CD4-positive, alpha-beta T cell (primary cell): ENCODE data around the gene EPC2. TPM values are rescaled to one million over a fixed set of nuclear protein-coding genes. Genes with fewer than 3 reads are reported as not detected.

Experiments used
- ATAC-seq: fragments of 200-7000 bp; cut with Tn5 transposase; one replicate; pipeline ENCODE4 v1.10.0; 2022; ENCODE audit warnings: mild to moderate bottlenecking; ENCODE audit not compliant: poor library complexity
- CTCF ChIA-PET: fragments of 350-600 bp; sonication (Branson Sonifier 250); formaldehyde crosslinking; loops from one replicate; lab custom pipeline; 2021; ENCODE audit warnings: antibody characterized with exemption, inconsistent platforms; lab: Charles Lee
- POLR2A ChIA-PET: fragments of 350-600 bp; sonication (Branson Sonifier 250); formaldehyde crosslinking; loops from one replicate; lab custom pipeline; 2021; ENCODE audit warnings: antibody characterized with exemption, inconsistent platforms; lab: Charles Lee
- DNase-seq, 14 experiments: peaks; one replicate each; pipeline ENCODE4 v3.0.0-alpha.2; 2013 to 2020; ENCODE audit warnings: mixed read lengths in 2 of 14
- H3K27ac ChIP-seq, 2 donors: one replicate each; pipeline versions ENCODE4 v1.5.1 to v1.7.0; 2013; ENCODE audit warnings: low read length in 2 of 2, low read depth in 1 of 2, mild to moderate bottlenecking in 1 of 2
- H3K27me3 ChIP-seq, 2 experiments: 1 replicate in 1 of 2; 2 replicates in 1 of 2; pipeline versions ENCODE4 v1.6.1 to v1.7.0; 2013; ENCODE audit warnings: low read length in 2 of 2, control low read depth in 1 of 2, mild to moderate bottlenecking in 1 of 2, moderate library complexity in 1 of 2; ENCODE audit not compliant: insufficient read depth in 2 of 2, control insufficient read depth in 1 of 2
- H3K36me3 ChIP-seq: one replicate; pipeline ENCODE4 v1.6.1; 2013; ENCODE audit warnings: low read length, control low read depth; ENCODE audit not compliant: insufficient read depth
- H3K4me1 ChIP-seq: one replicate; pipeline ENCODE4 v1.6.1; 2013; ENCODE audit warnings: low read length, control low read depth; ENCODE audit not compliant: insufficient read depth
- H3K4me3 ChIP-seq: one replicate; pipeline ENCODE4 v1.5.1; 2013; ENCODE audit warnings: mild to moderate bottlenecking, low read length, moderate library complexity
- H3K9me3 ChIP-seq, 2 experiments: 1 replicate in 1 of 2; 2 replicates in 1 of 2; pipeline versions ENCODE4 v1.6.1 to v1.7.0; 2013; ENCODE audit warnings: low read length in 2 of 2, mild to moderate bottlenecking in 2 of 2, control low read depth in 1 of 2, moderate library complexity in 1 of 2; ENCODE audit not compliant: control insufficient read depth in 1 of 2, insufficient read depth in 1 of 2
- H3K27ac Mint-ChIP-seq: one replicate; pipeline ENCODE4 v1.8.0; 2020; ENCODE audit warnings: mixed read lengths
- H3K27me3 Mint-ChIP-seq: one replicate; pipeline ENCODE4 v1.8.0; 2021; ENCODE audit warnings: mixed read lengths
- H3K36me3 Mint-ChIP-seq: one replicate; pipeline ENCODE4 v1.8.0; 2021; ENCODE audit warnings: low read depth, mixed read lengths
- H3K4me1 Mint-ChIP-seq: one replicate; pipeline ENCODE4 v1.8.0; 2021; ENCODE audit warnings: low read depth, mixed read lengths
- H3K4me3 Mint-ChIP-seq: one replicate; pipeline ENCODE4 v1.8.0; 2020; ENCODE audit warnings: mild to moderate bottlenecking, mixed read lengths
- H3K9me3 Mint-ChIP-seq: one replicate; pipeline ENCODE4 v1.8.0; 2020; ENCODE audit warnings: mixed read lengths
- CTCF ChIP-seq: fragments of 200-600 bp; IDR thresholded peaks from one replicate; pipeline ENCODE4 v1.8.0; 2022; ENCODE audit warnings: antibody characterized with exemption, mild to moderate bottlenecking
- intact Hi-C, 2 experiments: fragments of 100-400 bp; cut with DNase I in 1 of 2; cut with micrococcal nuclease in 1 of 2; formaldehyde crosslinking; loops; one replicate each; pipeline versions ENCODE4 v1.15.1 to v1.9.0; 2023 to 2025; cut with DNase I, micrococcal nuclease
- total RNA-seq, 174 experiments: library from RNA in 2 of 174; stranded (reverse) in 2 of 174; gene quantifications; one replicate each; pipeline ENCODE4 v1.2.3 and lab custom pipeline; 2021 to 2026

EPC2 gene
- total RNA-seq, 2 experiments from 2014 or later: 79.6 to 85.5 TPM

- Histone ChIP-seq H3K9me3 (no peaks in the 10 kb centered on the region), H3K4me3 (no peak overlapping the region), H3K27me3 (no peaks in the 10 kb centered on the region), H3K27ac (no peak overlapping the region), H3K36me3 (no peaks in the 10 kb centered on the region), H3K4me1 (no peaks in the 10 kb centered on the region)
- no peaks in the 10 kb centered on the region for H3K27me3 Mint-ChIP-seq
- no peaks in the 10 kb centered on the region for H3K4me1 Mint-ChIP-seq
- H3K4me3 Mint-ChIP-seq: no peak overlapping the region
- no peak overlapping the region for H3K27ac Mint-ChIP-seq
- H3K9me3 Mint-ChIP-seq: peaks cover 2% of the 10 kb centered on the region
- TF ChIP-seq CTCF: no peak
- ATAC-seq: no peak
- no peak for DNase-seq
- intact Hi-C loops: loop anchor here in 1 of 2 experiments (5.0 kb wide), 1 partner anchor 45 kb away; no protein-coding TSS in a partner anchor
- CTCF ChIA-PET: no interaction called here
- POLR2A ChIA-PET: no interaction called here
- no peaks in the 10 kb centered on the region for H3K36me3 Mint-ChIP-seq
These were observed 22.2 kb upstream of the EPC2 start for GRCh38 chr2:148622366-148622765.

DNA sequence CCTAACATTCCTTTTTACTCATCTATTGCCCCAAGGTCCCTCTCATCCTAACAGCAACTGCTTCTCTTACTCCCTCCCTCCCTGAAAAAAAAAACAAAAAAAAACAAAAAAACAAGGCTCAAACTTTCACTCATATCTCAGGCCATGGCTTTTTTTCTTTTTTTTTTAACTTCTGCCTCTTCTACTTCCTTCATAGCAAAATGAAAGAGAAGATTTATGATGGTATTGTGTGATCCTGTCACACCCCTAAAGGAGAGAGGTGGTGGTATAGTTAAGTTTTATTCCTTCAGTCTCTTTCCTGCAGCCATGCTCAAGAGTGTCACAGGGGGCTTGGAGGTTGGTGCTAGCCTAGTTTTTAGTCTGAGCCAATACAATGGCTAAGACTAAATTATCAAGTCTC is 21.5 kb upstream of the EPC2 start:
- Histone ChIP-seq H3K9me3 (no peaks in the 10 kb centered on the region), H3K4me3 (no peak overlapping the region), H3K27me3 (no peaks in the 10 kb centered on the region), H3K36me3 (no peaks in the 10 kb centered on the region), H3K4me1 (no peaks in the 10 kb centered on the region), H3K27ac (no peak overlapping the region)
- Mint-ChIP-seq H3K27me3 (no peaks in the 10 kb centered on the region), H3K27ac (no peak overlapping the region), H3K4me1 (no peaks in the 10 kb centered on the region), H3K9me3 (peaks cover 2% of the 10 kb centered on the region), H3K4me3 (no peak overlapping the region), H3K36me3 (no peaks in the 10 kb centered on the region)
- ChIA-PET CTCF (no interaction called here), POLR2A (no interaction called here)
- no peak for TF ChIP-seq CTCF
- intact Hi-C loops: loop anchor here in 1 of 2 experiments (5.0 kb wide), 1 partner anchor 46 kb away; no protein-coding TSS in a partner anchor
- no peak for DNase-seq
- ATAC-seq: no peak

DNA sequence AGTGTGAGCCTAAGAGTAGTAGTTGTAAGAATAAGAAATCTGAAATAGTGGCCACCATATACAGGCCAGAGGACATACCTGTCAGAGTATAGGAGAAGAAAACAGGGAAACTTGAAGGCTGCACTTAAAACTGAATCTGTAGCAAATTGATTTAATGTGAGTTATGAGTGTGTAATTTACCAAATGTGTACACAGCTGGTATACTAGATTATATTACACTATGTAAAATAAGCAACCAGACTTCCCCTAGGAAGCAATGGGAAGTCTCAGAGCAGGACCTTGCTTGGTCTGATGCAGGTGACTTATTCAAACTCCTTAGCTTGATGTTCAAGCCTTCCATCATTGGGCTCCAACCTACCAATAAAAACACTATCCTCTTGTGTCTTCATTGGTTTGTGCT is 17.3 kb upstream of the EPC2 start:
- H3K27ac Mint-ChIP-seq: no peak overlapping the region
- no peaks in the 10 kb centered on the region for H3K27me3 Mint-ChIP-seq
- no peak overlapping the region for H3K4me3 Mint-ChIP-seq
- DNase-seq (no peak), ATAC-seq (no peak)
- no peaks in the 10 kb centered on the region for H3K36me3 Mint-ChIP-seq
- no peaks in the 10 kb centered on the region for H3K36me3 ChIP-seq
- POLR2A ChIA-PET: no interaction called here
- no peaks in the 10 kb centered on the region for H3K9me3 Mint-ChIP-seq
- H3K27me3 ChIP-seq: no peaks in the 10 kb centered on the region
- intact Hi-C loops: no loop called here
- CTCF ChIA-PET: no interaction called here
- H3K9me3 ChIP-seq: no peaks in the 10 kb centered on the region
- no peak for TF ChIP-seq CTCF
- no peaks in the 10 kb centered on the region for H3K4me1 Mint-ChIP-seq
- no peaks in the 10 kb centered on the region for H3K4me1 ChIP-seq
- H3K4me3 ChIP-seq: no peak overlapping the region
- H3K27ac ChIP-seq: no peak overlapping the region
